ENCODE measurements around the gene CCNI.
"Not testable (repeated sequence)": the region's sequence is repeated elsewhere in the genome, so short reads cannot be mapped to it uniquely, and the experiment has no call there.

Gene CCNI

DNA sequence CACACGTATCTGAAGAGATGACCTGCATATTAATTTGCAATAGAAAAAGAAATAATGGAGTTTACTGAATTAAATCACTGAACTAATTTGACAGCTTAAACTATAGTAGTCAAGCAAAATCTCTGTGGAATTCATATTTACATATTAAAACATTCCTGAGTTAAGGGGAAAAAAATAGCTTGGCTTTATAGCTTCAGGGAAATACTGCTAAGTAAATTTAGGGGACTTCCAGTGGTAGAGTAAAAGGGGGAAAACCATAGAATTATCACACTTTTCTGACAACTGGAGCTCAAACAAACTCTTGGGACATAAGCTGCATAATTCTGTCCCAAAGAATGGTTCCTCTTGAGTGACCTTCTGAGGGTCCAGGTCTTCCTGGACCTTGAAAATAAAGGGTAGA, 28.6 kb upstream of the CCNI start:
- WGBS, 2 experiments (ENCODE audit: insufficient coverage in 2 of 2): no CpG with 5 or more reads among the region's 1 CpG

DNA sequence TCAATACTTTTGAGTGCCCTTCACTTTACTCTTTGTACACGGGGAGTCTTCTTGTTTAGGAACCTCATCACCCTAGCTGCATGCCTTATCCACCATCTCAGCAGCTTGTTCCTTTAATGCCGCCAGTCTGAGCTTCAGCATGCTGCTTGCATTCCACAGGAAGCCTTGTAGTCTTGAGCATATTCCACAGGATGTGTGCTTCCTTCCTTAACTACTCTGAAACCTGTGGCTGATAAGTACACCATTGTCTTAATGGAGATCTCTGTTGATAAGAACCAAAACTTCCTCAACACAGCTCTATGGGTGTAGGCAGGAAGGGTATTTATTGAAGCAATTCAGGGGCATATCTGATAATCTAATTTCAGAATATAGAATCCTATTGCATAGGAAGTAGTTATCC, 24.4 kb upstream of the CCNI start:
- no peak overlapping the region for H3K27ac ChIP-seq (ENCODE audit: low read depth, low read length, severe bottlenecking)
- no peaks in the 10 kb centered on the region for H3K36me3 ChIP-seq (ENCODE audit: control insufficient read depth, insufficient read depth, low read length)
- 70 to 100% methylated on average over 2 of the region's 2 CpGs for WGBS, 2 experiments (ENCODE audit: insufficient coverage in 2 of 2)
- H3K4me1 ChIP-seq (ENCODE audit: control insufficient read depth, insufficient read depth, low read length, poor library complexity, severe bottlenecking): peaks cover 6% of the 10 kb centered on the region
- no peaks in the 10 kb centered on the region for H3K9me3 ChIP-seq (ENCODE audit: control insufficient read depth, low read length)
- H3K4me3 ChIP-seq (ENCODE audit: extremely low read depth, insufficient read depth, low read length, poor library complexity, severe bottlenecking): no peak overlapping the region

More for the DNA sequence above, 28.6 kb upstream of the CCNI start:
- Histone ChIP-seq H3K36me3 (ENCODE audit: control insufficient read depth, insufficient read depth, low read length) (no peaks in the 10 kb centered on the region), H3K9me3 (ENCODE audit: control insufficient read depth, low read length) (no peaks in the 10 kb centered on the region), H3K4me1 (ENCODE audit: control insufficient read depth, insufficient read depth, low read length, poor library complexity, severe bottlenecking) (peaks cover 6% of the 10 kb centered on the region), H3K4me3 (ENCODE audit: extremely low read depth, insufficient read depth, low read length, poor library complexity, severe bottlenecking) (no peak overlapping the region), H3K27ac (ENCODE audit: low read depth, low read length, severe bottlenecking) (no peak overlapping the region)

DNA sequence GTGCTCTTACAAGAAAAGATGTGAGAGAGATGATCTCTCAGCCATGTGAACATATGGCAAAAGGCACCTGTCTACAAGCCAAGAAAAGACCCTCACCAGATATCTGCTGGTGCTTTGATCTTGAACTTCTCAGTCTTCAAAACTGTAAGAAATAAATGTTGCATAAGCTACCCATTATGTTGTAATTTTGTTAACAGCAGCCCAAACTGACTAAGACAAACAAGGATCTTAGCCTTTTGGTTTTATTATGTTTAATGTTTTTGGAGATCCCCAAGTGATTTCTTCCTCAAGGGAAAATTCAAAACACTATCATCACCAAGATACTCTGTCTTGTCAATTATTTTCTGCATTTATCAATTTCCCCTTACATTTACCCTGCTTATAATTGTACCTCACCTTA, 21.8 kb upstream of the CCNI start:
- H3K9me3 ChIP-seq (ENCODE audit: control insufficient read depth, low read length): no peaks in the 10 kb centered on the region
- H3K4me1 ChIP-seq (ENCODE audit: control insufficient read depth, insufficient read depth, low read length, poor library complexity, severe bottlenecking): peaks cover 6% of the 10 kb centered on the region
- no peak overlapping the region for H3K4me3 ChIP-seq (ENCODE audit: extremely low read depth, insufficient read depth, low read length, poor library complexity, severe bottlenecking)
- H3K27ac ChIP-seq (ENCODE audit: low read depth, low read length, severe bottlenecking): no peak overlapping the region
- H3K36me3 ChIP-seq (ENCODE audit: control insufficient read depth, insufficient read depth, low read length): no peaks in the 10 kb centered on the region

DNA sequence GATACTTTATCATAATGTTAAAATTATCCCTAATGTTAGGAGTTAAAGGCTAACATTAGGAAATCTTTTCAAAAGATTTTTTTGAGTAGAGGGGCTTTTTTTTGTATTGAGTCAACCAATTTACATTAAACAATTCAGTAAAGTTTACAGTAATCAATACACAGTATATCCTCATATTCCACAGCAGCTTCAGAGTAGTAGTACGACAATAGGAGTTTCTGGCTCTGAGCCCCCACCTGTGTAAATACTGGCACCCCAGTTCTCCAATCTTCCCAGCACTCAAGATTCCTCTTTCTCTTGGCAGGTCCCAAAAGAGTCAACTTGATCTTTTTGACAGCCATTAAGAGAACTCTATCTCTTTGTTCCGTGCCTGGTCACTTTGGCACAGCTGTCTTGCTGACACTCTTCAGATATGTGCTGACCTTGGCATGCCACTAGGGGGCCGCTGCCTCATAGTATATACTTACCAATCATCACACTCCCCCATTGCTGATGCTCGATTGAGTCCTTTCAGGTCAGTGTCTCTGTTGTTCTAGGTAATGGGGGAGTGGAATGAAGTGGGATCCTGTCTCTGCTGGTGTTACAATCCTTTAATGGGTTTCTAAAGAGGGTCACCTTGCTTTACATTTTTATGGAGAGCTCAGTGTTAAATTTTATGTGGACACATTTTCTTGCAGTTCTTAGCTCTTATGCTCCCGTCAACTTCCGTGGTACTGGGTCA, 19.5 kb upstream of the CCNI start:
- no peak overlapping the region for H3K27ac ChIP-seq (ENCODE audit: low read depth, low read length, severe bottlenecking)
- WGBS, 2 experiments (ENCODE audit: insufficient coverage in 2 of 2): 60 to 80% methylated on average over 2 to 4 of the region's 6 CpGs
- no peaks in the 10 kb centered on the region for H3K9me3 ChIP-seq (ENCODE audit: control insufficient read depth, low read length)
- no peaks in the 10 kb centered on the region for H3K36me3 ChIP-seq (ENCODE audit: control insufficient read depth, insufficient read depth, low read length)
- no peak overlapping the region for H3K4me3 ChIP-seq (ENCODE audit: extremely low read depth, insufficient read depth, low read length, poor library complexity, severe bottlenecking)
- peaks cover 5% of the 10 kb centered on the region for H3K4me1 ChIP-seq (ENCODE audit: control insufficient read depth, insufficient read depth, low read length, poor library complexity, severe bottlenecking)

DNA sequence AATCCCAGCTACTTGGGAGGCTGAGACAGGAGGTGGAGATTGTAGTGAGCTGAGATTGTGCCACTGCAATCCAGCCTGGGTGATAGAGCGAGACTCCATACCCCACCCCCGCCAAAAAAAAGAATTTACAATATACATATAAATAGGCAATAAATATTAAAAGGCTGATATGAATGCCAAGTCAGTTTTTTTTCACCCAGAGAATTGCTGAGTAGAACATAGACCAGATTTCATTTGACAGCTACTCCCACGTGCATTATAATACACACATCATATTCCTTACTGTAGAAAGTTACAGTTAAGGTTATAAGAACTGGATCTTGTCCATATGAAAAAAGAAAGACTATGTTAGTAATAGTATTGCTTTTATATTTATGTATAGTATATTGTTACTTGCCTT, 18.7 kb upstream of the CCNI start:
- Histone ChIP-seq H3K27ac (ENCODE audit: low read depth, low read length, severe bottlenecking) (no peak overlapping the region), H3K9me3 (ENCODE audit: control insufficient read depth, low read length) (no peaks in the 10 kb centered on the region), H3K4me1 (ENCODE audit: control insufficient read depth, insufficient read depth, low read length, poor library complexity, severe bottlenecking) (no peaks in the 10 kb centered on the region), H3K4me3 (ENCODE audit: extremely low read depth, insufficient read depth, low read length, poor library complexity, severe bottlenecking) (no peak overlapping the region), H3K36me3 (ENCODE audit: control insufficient read depth, insufficient read depth, low read length) (no peaks in the 10 kb centered on the region)
- no CpG with 5 or more reads among the region's 3 CpGs for WGBS, 2 experiments (ENCODE audit: insufficient coverage in 2 of 2)

DNA sequence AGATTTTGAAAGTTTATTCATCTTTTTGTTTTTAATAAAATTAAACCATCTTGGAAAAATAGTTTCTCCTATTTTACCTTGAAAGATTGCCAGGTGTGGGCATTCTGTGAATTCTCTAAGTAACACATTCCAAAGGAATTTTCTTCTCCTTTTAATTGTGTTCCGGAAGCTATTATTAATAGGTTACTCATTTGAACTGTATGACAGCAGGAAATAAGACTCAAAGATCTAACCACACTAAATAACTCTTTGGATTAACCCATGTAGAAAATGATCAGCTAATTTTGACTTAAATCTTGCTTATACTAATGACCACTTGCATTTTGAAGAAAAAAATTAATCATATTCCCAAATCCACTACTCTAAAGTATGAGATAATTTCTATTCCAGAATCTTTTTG, 17.6 kb upstream of the CCNI start:
- no CpG with 5 or more reads among the region's 1 CpG for WGBS, 2 experiments (ENCODE audit: insufficient coverage in 2 of 2)
- H3K4me1 ChIP-seq (ENCODE audit: control insufficient read depth, insufficient read depth, low read length, poor library complexity, severe bottlenecking): no peaks in the 10 kb centered on the region

DNA sequence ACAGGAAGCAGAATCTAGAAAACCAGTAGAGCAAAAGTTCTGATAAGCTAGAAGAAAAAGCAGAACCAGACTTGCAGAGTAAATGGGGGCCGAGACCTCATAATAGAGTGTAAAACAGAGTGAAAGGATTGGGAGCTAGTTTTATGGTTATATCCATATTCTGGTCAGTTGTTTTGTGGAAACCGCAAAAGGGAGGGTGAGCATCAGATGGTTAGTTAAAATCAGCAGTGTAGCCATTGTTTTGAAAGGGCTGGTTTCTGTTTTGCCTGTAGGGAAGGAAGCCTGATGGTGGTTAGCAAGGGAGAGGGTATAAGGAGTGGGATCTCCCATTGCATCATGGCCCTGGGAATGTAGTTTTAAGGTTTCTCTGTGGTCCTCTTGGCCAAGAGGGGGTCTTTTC, 17.2 kb upstream of the CCNI start:
- no peaks in the 10 kb centered on the region for H3K9me3 ChIP-seq (ENCODE audit: control insufficient read depth, low read length)
- no peak overlapping the region for H3K4me3 ChIP-seq (ENCODE audit: extremely low read depth, insufficient read depth, low read length, poor library complexity, severe bottlenecking)
- no peak overlapping the region for H3K27ac ChIP-seq (ENCODE audit: low read depth, low read length, severe bottlenecking)
- 96 to 100% methylated on average over 2 of the region's 2 CpGs for WGBS, 2 experiments (ENCODE audit: insufficient coverage in 2 of 2)
- H3K36me3 ChIP-seq (ENCODE audit: control insufficient read depth, insufficient read depth, low read length): no peaks in the 10 kb centered on the region
- H3K4me1 ChIP-seq (ENCODE audit: control insufficient read depth, insufficient read depth, low read length, poor library complexity, severe bottlenecking): no peaks in the 10 kb centered on the region

More for the DNA sequence above, 17.6 kb upstream of the CCNI start:
- no peaks in the 10 kb centered on the region for H3K36me3 ChIP-seq (ENCODE audit: control insufficient read depth, insufficient read depth, low read length)
- H3K27ac ChIP-seq (ENCODE audit: low read depth, low read length, severe bottlenecking): no peak overlapping the region
- no peak overlapping the region for H3K4me3 ChIP-seq (ENCODE audit: extremely low read depth, insufficient read depth, low read length, poor library complexity, severe bottlenecking)
- H3K9me3 ChIP-seq (ENCODE audit: control insufficient read depth, low read length): no peaks in the 10 kb centered on the region

DNA sequence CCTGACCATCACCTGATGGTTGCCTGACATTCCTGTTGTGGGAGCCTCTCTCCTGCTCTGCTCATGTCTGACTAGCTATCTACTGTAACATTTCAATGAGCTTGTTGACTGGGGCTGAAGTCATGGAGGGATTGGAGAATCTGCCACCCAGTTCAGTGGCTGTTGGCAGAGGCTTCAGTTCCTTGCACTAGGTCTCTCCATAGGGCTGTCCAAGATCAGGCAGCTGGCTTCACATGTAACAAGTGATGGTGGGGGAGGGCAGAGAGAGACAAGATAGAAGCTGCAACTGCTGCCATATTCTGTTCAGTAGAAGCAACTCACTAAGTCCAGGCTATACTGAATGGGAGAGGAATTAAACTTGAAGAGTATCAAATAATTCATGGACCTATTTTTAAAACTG, 14.1 kb upstream of the CCNI start:
- H3K9me3 ChIP-seq (ENCODE audit: control insufficient read depth, low read length): no peaks in the 10 kb centered on the region
- H3K27ac ChIP-seq (ENCODE audit: low read depth, low read length, severe bottlenecking): no peak overlapping the region
- no peak overlapping the region for H3K4me3 ChIP-seq (ENCODE audit: extremely low read depth, insufficient read depth, low read length, poor library complexity, severe bottlenecking)
- H3K4me1 ChIP-seq (ENCODE audit: control insufficient read depth, insufficient read depth, low read length, poor library complexity, severe bottlenecking): no peaks in the 10 kb centered on the region
- H3K36me3 ChIP-seq (ENCODE audit: control insufficient read depth, insufficient read depth, low read length): no peaks in the 10 kb centered on the region

DNA sequence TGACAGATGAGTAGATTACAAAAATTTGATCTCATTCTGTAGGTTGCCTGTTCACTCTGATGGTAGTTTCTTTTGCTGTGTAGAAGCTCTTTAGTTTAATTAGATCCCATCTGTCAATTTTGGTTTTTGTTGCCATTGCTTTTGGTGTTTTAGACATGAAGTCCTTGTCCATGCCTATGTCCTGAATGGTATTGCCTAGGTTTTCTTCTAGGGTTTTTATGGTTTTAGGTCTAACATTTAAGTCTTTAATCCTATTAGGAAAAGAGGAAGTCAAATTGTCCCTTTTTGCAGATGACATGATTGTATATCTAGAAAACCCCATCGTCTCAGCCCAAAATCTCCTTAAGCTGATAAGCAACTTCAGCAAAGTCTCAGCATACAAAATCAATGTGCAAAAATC, 11.2 kb upstream of the CCNI start:
- WGBS, 2 experiments (ENCODE audit: insufficient coverage in 2 of 2): no CpG with 5 or more reads among the region's 1 CpG
- H3K4me1 ChIP-seq (ENCODE audit: control insufficient read depth, insufficient read depth, low read length, poor library complexity, severe bottlenecking); H3K4me3 ChIP-seq (ENCODE audit: extremely low read depth, insufficient read depth, low read length, poor library complexity, severe bottlenecking); H3K9me3 ChIP-seq (ENCODE audit: control insufficient read depth, low read length); H3K27ac ChIP-seq (ENCODE audit: low read depth, low read length, severe bottlenecking); H3K36me3 ChIP-seq (ENCODE audit: control insufficient read depth, insufficient read depth, low read length): not testable (repeated sequence)

DNA sequence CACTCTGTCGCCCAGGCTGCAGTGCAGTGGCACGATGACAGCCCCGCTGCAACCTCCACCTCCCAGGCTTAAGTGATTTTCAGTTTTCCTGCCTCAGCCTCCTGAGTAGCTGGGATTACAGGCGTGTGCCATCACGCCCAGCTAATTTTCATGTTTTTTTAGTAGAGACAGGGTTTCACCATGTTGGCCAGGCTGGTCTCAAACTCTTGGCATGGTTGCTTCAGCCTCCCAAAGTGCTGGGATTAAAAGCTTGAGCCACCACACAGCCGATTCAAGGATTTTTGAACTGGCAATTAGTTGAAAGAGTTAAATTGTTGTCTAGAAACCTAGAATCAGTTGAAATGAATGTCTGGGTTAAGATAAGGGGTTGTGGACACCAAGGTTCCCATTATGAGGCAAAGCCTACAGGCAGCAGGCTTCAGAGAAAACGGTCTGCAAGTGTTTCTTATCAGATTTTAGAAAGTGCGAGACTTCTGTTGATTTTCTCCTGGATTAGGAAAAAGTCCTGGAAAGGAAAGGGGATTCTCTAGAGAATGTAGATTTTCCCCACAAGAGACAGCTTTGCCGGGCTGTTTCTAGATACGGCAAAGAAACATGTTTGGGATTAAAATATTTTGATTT, 8.3 kb upstream of the CCNI start:
- no peak overlapping the region for H3K4me3 ChIP-seq (ENCODE audit: extremely low read depth, insufficient read depth, low read length, poor library complexity, severe bottlenecking)
- H3K36me3 ChIP-seq (ENCODE audit: control insufficient read depth, insufficient read depth, low read length): no peaks in the 10 kb centered on the region
- peaks cover 7% of the 10 kb centered on the region for H3K4me1 ChIP-seq (ENCODE audit: control insufficient read depth, insufficient read depth, low read length, poor library complexity, severe bottlenecking)
- peak overlapping the region; percentile 18 for H3K27ac ChIP-seq (ENCODE audit: low read depth, low read length, severe bottlenecking)
- H3K9me3 ChIP-seq (ENCODE audit: control insufficient read depth, low read length): no peaks in the 10 kb centered on the region
- WGBS, 2 experiments (ENCODE audit: insufficient coverage in 2 of 2): 85 to 86% methylated on average over 8 to 9 of the region's 10 CpGs

DNA sequence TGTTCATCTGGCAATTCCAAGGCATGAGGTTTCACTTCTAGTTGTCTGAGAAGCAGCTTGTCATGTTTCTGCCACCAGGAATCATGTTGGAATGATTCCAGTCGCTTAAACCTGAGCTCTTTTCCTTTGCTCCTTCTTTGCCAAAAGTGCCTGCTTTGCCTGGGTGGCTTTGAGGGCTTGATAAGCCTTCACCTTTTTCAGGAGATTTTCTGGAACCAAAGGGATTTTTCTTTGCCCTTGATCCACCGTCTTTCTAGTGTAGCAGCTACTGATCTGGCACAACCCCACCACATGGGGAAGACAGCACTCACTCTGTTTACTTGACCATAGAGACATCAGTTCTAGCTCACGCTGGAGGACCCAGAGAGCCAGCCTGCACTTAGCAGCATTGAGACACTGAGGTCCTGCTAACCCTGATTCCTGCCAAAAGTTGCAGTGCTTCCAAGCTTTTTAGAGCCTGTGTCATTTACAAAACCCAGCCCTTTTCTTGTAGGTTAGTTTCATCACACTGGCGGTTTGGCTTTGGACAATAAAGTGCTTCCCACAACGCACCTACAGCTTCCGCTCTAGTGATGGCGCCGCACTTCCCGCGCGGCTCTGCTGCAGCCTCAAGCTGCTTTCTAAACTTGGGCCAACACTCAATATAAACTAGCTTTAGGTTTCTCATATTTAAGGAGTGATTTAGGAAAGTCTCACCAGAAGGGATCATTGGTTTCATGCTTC, 7.3 kb upstream of the CCNI start:
- Histone ChIP-seq H3K4me3 (ENCODE audit: extremely low read depth, insufficient read depth, low read length, poor library complexity, severe bottlenecking) (no peak overlapping the region), H3K9me3 (ENCODE audit: control insufficient read depth, low read length) (no peaks in the 10 kb centered on the region), H3K27ac (ENCODE audit: low read depth, low read length, severe bottlenecking) (no peak overlapping the region), H3K36me3 (ENCODE audit: control insufficient read depth, insufficient read depth, low read length) (no peaks in the 10 kb centered on the region), H3K4me1 (ENCODE audit: control insufficient read depth, insufficient read depth, low read length, poor library complexity, severe bottlenecking) (peaks cover 7% of the 10 kb centered on the region)
- 92 to 98% methylated on average over 4 to 6 of the region's 11 CpGs for WGBS, 2 experiments (ENCODE audit: insufficient coverage in 2 of 2)
